Uterus (tissue), 2 donors: ENCODE results near the gene RNF41.

Experiments used
- CTCF ChIP-seq, 4 experiments: fragments of 200-600 bp in 2 of 4; fragments of 450-650 bp in 2 of 4; sonication (generic) in 2 of 4; IDR thresholded peaks; one replicate each; pipeline ENCODE4 v1.5.1; 2016 to 2019; ENCODE audit warnings: antibody characterized with exemption in 4 of 4, mild to moderate bottlenecking in 2 of 4, moderate library complexity in 1 of 4
- POLR2A ChIP-seq, 2 donors: fragments of 450-650 bp; IDR thresholded peaks; one replicate each; pipeline ENCODE4 v1.6.1; 2016; ENCODE audit warnings: antibody characterized with exemption in 2 of 2, mild to moderate bottlenecking in 1 of 2, moderate library complexity in 1 of 2

- TF ChIP-seq CTCF (IDR thresholded peaks at IDR 0.05) (no peak), POLR2A (IDR thresholded peaks at IDR 0.05) (no peak)
These were observed 66.9 kb downstream of the RNF41 start for GRCh38 chr12:56154818-56155217.
